H1 (cell line): ENCODE data around the gene RWDD3. TPM values are rescaled to one million over a fixed set of nuclear protein-coding genes. Genes with fewer than 3 reads are reported as not detected.

Source experiments
- CTCF ChIA-PET: fragments of 300-600 bp; sonication (Branson Sonifier 250); formaldehyde crosslinking; loops from one replicate; lab custom pipeline; 2021; ENCODE audit not compliant: partially characterized antibody; lab: Charles Lee
- POLR2A ChIA-PET: fragments of 300-600 bp; sonication (Branson Sonifier 250); formaldehyde crosslinking; loops from one replicate; lab custom pipeline; 2021; ENCODE audit warnings: inconsistent platforms; ENCODE audit not compliant: partially characterized antibody; lab: Charles Lee
- DNase-seq, 2 experiments: peaks; one replicate each; pipeline versions ENCODE4 v3.0.0 to v3.0.0-alpha.2; 2010 to 2022; ENCODE audit warnings: low spot score in 2 of 2, low read depth in 1 of 2, mixed read lengths in 1 of 2
- FAIRE-seq: peaks from 2 replicates; lab custom pipeline; 2011; peaks lifted over from hg19 to GRCh38; lab: Jason Lieb, UNC
- H2AFZ ChIP-seq: 2 replicates; pipeline ENCODE4 v1.8.1; 2012; ENCODE audit warnings: low read length, inconsistent platforms
- H2AK5ac ChIP-seq: 2 replicates; pipeline ENCODE4 v1.6.1; 2013; ENCODE audit warnings: low read depth, low read length
- H2BK120ac ChIP-seq: replicated peaks from 2 replicates; pipeline ENCODE3; 2013; ENCODE audit warnings: low read depth, low read length, inconsistent platforms
- H2BK12ac ChIP-seq: 2 replicates; pipeline ENCODE4 v1.6.1; 2013; ENCODE audit warnings: low read depth, low read length
- H2BK15ac ChIP-seq: 2 replicates; pipeline ENCODE4 v1.6.1; 2013; ENCODE audit warnings: low read length
- H2BK20ac ChIP-seq: 2 replicates; pipeline ENCODE4 v1.6.1; 2013; ENCODE audit warnings: low read length
- H2BK5ac ChIP-seq: 2 replicates; pipeline ENCODE4 v1.6.1; 2013; ENCODE audit warnings: low read depth, low read length
- H3K14ac ChIP-seq: 2 replicates; pipeline ENCODE4 v1.6.1; 2013; ENCODE audit warnings: inconsistent platforms; ENCODE audit not compliant: insufficient read length
- H3K18ac ChIP-seq: 2 replicates; pipeline ENCODE4 v1.6.1; 2013; ENCODE audit warnings: low read length; ENCODE audit errors: extremely low read depth
- H3K23ac ChIP-seq: 2 replicates; pipeline ENCODE4 v1.6.1; 2013; ENCODE audit warnings: inconsistent platforms; ENCODE audit not compliant: insufficient read length
- H3K23me2 ChIP-seq: 2 replicates; pipeline ENCODE4 v1.6.1; 2013; ENCODE audit warnings: low read depth, low read length
- H3K27ac ChIP-seq: 2 replicates; pipeline ENCODE4 v1.6.1; 2011; ENCODE audit warnings: low read depth, low read length, inconsistent platforms
- H3K27me3 ChIP-seq, 4 experiments: replicated peaks in 1 of 4; 1 replicate in 1 of 4; 2 replicates in 3 of 4; pipeline versions ENCODE4 v1.6.1 to v1.8.1; 2011 to 2013; ENCODE audit warnings: low read length in 3 of 4, mild to moderate bottlenecking in 3 of 4, inconsistent platforms in 2 of 4, mixed read lengths in 2 of 4, moderate library complexity in 1 of 4; ENCODE audit not compliant: control insufficient read depth in 3 of 4, insufficient read depth in 3 of 4; ENCODE audit errors: extremely low read depth in 1 of 4
- H3K36me3 ChIP-seq, 4 experiments: 2 replicates each; pipeline versions ENCODE4 v1.6.1 to v1.8.1; 2011 to 2013; ENCODE audit warnings: mild to moderate bottlenecking in 4 of 4, low read length in 3 of 4, moderate library complexity in 2 of 4, control low read depth in 1 of 4, inconsistent platforms in 1 of 4; ENCODE audit not compliant: insufficient read depth in 4 of 4, control insufficient read depth in 2 of 4
- H3K4ac ChIP-seq: replicated peaks from 2 replicates; pipeline ENCODE3; 2013; ENCODE audit warnings: low read length, low read depth, mixed read lengths, inconsistent platforms; ENCODE audit not compliant: insufficient read length
- H3K4me1 ChIP-seq, 4 experiments: replicated peaks in 1 of 4; 1 replicate in 1 of 4; 2 replicates in 3 of 4; pipeline versions ENCODE4 v1.6.1 to v1.8.1; 2011 to 2013; ENCODE audit warnings: low read length in 3 of 4, inconsistent platforms in 2 of 4, mixed read lengths in 1 of 4; ENCODE audit not compliant: insufficient read depth in 4 of 4, control insufficient read depth in 3 of 4
- H3K4me2 ChIP-seq, 2 experiments: 2 replicates each; pipeline versions ENCODE4 v1.6.1 to v1.8.1; 2011 to 2013; ENCODE audit warnings: low read depth in 2 of 2, low read length in 2 of 2, control low read depth in 1 of 2, inconsistent platforms in 1 of 2, mild to moderate bottlenecking in 1 of 2; ENCODE audit not compliant: insufficient read depth in 1 of 2
- H3K4me3 ChIP-seq, 4 experiments: fragments of 200-600, 300-600 bp in 1 of 4; sonication (generic), shearing (Covaris generic), sonication (Bioruptor Twin) in 1 of 4; 2 replicates each; pipeline versions ENCODE4 v1.5.1 to v1.8.1; 2011 to 2016; ENCODE audit warnings: low read length in 4 of 4, low read depth in 3 of 4, control low read depth in 2 of 4, inconsistent platforms in 2 of 4, mild to moderate bottlenecking in 2 of 4, mixed read lengths in 1 of 4, moderate library complexity in 1 of 4; ENCODE audit not compliant: insufficient read depth in 2 of 4; ENCODE audit errors: extremely low read depth in 1 of 4
- H3K56ac ChIP-seq: replicated peaks from 2 replicates; pipeline ENCODE3; 2013; ENCODE audit warnings: low read depth, mild to moderate bottlenecking, mixed read lengths, low read length, inconsistent platforms; ENCODE audit not compliant: insufficient read length
- H3K79me1 ChIP-seq: 2 replicates; pipeline ENCODE4 v1.6.1; 2013; ENCODE audit warnings: low read depth, low read length, control low read depth
- H3K79me2 ChIP-seq, 2 experiments: 2 replicates each; pipeline versions ENCODE4 v1.6.1 to v1.8.1; 2012 to 2013; ENCODE audit warnings: low read length in 2 of 2, mild to moderate bottlenecking in 2 of 2, inconsistent platforms in 1 of 2; ENCODE audit not compliant: insufficient read depth in 2 of 2, control insufficient read depth in 1 of 2
- H3K9ac ChIP-seq, 4 experiments: replicated peaks in 1 of 4; 1 replicate in 1 of 4; 2 replicates in 3 of 4; pipeline versions ENCODE4 v1.6.1 to v1.8.1; 2011 to 2013; ENCODE audit warnings: low read depth in 3 of 4, low read length in 3 of 4, control low read depth in 2 of 4, mild to moderate bottlenecking in 2 of 4, moderate library complexity in 2 of 4, inconsistent platforms in 1 of 4; ENCODE audit errors: extremely low read depth in 1 of 4
- H3K9me3 ChIP-seq, 2 experiments: 2 replicates each; pipeline versions ENCODE4 v1.6.1 to v1.8.1; 2012 to 2013; ENCODE audit warnings: mild to moderate bottlenecking in 2 of 2, moderate library complexity in 2 of 2, control low read depth in 1 of 2, inconsistent platforms in 1 of 2, low read depth in 1 of 2, low read length in 1 of 2, mixed read lengths in 1 of 2; ENCODE audit not compliant: insufficient read depth in 2 of 2
- H4K20me1 ChIP-seq, 2 experiments: replicated peaks in 1 of 2; 2 replicates each; pipeline versions ENCODE3 to v1.8.1; 2011 to 2013; ENCODE audit warnings: inconsistent platforms in 2 of 2, low read length in 2 of 2, mild to moderate bottlenecking in 1 of 2; ENCODE audit not compliant: insufficient read depth in 2 of 2, control insufficient read depth in 1 of 2
- H4K5ac ChIP-seq: 2 replicates; pipeline ENCODE4 v1.6.1; 2013; ENCODE audit warnings: low read length, low read depth, mixed read lengths, inconsistent platforms; ENCODE audit not compliant: insufficient read length
- H4K8ac ChIP-seq: 2 replicates; pipeline ENCODE4 v1.8.0; 2013; ENCODE audit warnings: mild to moderate bottlenecking, moderate library complexity, low read length, inconsistent platforms; ENCODE audit not compliant: insufficient read depth; ENCODE audit errors: extremely low read depth
- H4K91ac ChIP-seq: replicated peaks from 2 replicates; pipeline ENCODE3; 2013; ENCODE audit warnings: low read length, mixed read lengths, inconsistent platforms; ENCODE audit not compliant: insufficient read length
- CBX5 ChIP-seq: fragments of 300-800, 300-1000 bp; sonication (generic); IDR thresholded peaks from 2 replicates; pipeline ENCODE4 v1.7.1; 2016; ENCODE audit warnings: antibody characterized with exemption, low read length, low read depth
- CTBP2 ChIP-seq: IDR thresholded peaks from 2 replicates; pipeline ENCODE4 v1.7.0; 2011; ENCODE audit warnings: borderline replicate concordance, mild to moderate bottlenecking, moderate library complexity, mixed read lengths, low read length; ENCODE audit not compliant: insufficient read depth, insufficient read length
- E2F6 ChIP-seq: IDR thresholded peaks from 2 replicates; pipeline ENCODE4 v1.6.1; 2012; ENCODE audit warnings: inconsistent platforms
- GTF2F1 ChIP-seq: IDR thresholded peaks from 2 replicates; pipeline ENCODE4 v1.6.1; 2012; ENCODE audit warnings: low read depth, low read length, improper control_type of control experiment, borderline replicate concordance
- JUN ChIP-seq: IDR thresholded peaks from 2 replicates; pipeline ENCODE4 v1.6.1; 2011; ENCODE audit warnings: low read depth, mild to moderate bottlenecking, improper control_type of control experiment, low read length
- PHF8 ChIP-seq: fragments of 200-600 bp; sonication (generic); conservative IDR thresholded peaks from 2 replicates; pipeline ENCODE4 v1.7.1; 2012; ENCODE audit warnings: low read depth, mild to moderate bottlenecking, inconsistent platforms, low read length, moderate library complexity
- POLR2AphosphoS5 ChIP-seq: IDR thresholded peaks from 2 replicates; pipeline ENCODE4 v1.6.1; 2011; ENCODE audit warnings: low read depth, low read length
- RBBP5 ChIP-seq: IDR thresholded peaks from 2 replicates; pipeline ENCODE4 v1.7.1; 2012; ENCODE audit warnings: low read depth, mild to moderate bottlenecking, inconsistent platforms, low read length, moderate library complexity, borderline replicate concordance
- SIRT6 ChIP-seq: IDR thresholded peaks from one replicate; pipeline ENCODE4 v1.7.1; 2012; ENCODE audit warnings: low read length, inconsistent platforms
- SIX5 ChIP-seq: IDR thresholded peaks from 2 replicates; pipeline ENCODE4 v1.6.1; 2011; ENCODE audit warnings: mild to moderate bottlenecking, low read depth, low read length
- YY1 ChIP-seq: IDR thresholded peaks from 2 replicates; pipeline ENCODE4 v1.6.1; 2011; ENCODE audit warnings: low read depth, mild to moderate bottlenecking, low read length
- WGBS, 2 experiments: shearing (Covaris generic) in 1 of 2; methylation state at CpG; one replicate each; pipeline versions ENCODE4 v1.1.6 to v1.1.7; 2013 to 2015; ENCODE audit warnings: low lambda C conversion rate in 2 of 2, mixed read lengths in 2 of 2, inconsistent platforms in 1 of 2, low coverage in 1 of 2, missing lambda C conversion rate in 1 of 2; ENCODE audit not compliant: insufficient replicate concordance in 2 of 2, insufficient coverage in 1 of 2, insufficient read length in 1 of 2; ENCODE audit errors: extremely low coverage in 1 of 2, missing lambda C conversion rate in 1 of 2; 5-methylcytosine and 5-hydroxymethylcytosine counted together
- polyA plus RNA-seq, 7 experiments: library from polyadenylated mRNA; depleted of rRNA in 3 of 7; stranded (reverse) in 5 of 7; unstranded in 2 of 7; fragments of >200 nt in 5 of 7; fragments of 200-250 nt in 2 of 7; gene quantifications; 1 replicate in 5 of 7; 2 replicates in 1 of 7; 4 replicates in 1 of 7; pipeline versions ENCODE4 v1.2.1 to v1.2.3, GENCODE V29; 2011 to 2013; ENCODE audit warnings: missing spikeins in 2 of 7, mixed read lengths in 2 of 7
- total RNA-seq: library from RNA; stranded (reverse); fragmentation: NEBNext Ultra II Directional; extraction: Animal tissue kit (Norgen Biotek cat#: 25700); gene quantifications from 2 replicates; pipeline ENCODE4 v1.2.1, GENCODE V29; 2021

RWDD3 gene
- total and polyA plus RNA-seq, 2 of the 8 experiments (the other 6 are each of a cell fraction or from before 2014, with no cell fraction given), result 7.9 to 14.5 TPM

GRCh38 chr1:95230256-95230655, 3.8 kb upstream of the RWDD3 start:
- Histone ChIP-seq H2BK5ac (no peak overlapping the region), H4K5ac (no peak overlapping the region), H3K79me1 (no peaks in the 10 kb centered on the region), H3K79me2 (no peaks in the 10 kb centered on the region), H3K9me3 (no peaks in the 10 kb centered on the region), H2BK15ac (no peak overlapping the region), H2BK20ac (no peak overlapping the region), H3K56ac (no peak overlapping the region), H3K23me2 (peaks cover 7% of the 10 kb centered on the region; the same call in 1 of the 2 replicates), H4K8ac (no peak overlapping the region), H2AFZ (no peak overlapping the region), H3K4me1 (peaks cover 0 to 4% (median 1%) of the 10 kb centered on the region in 4 experiments; a peak in 4 of 7 replicates), H2BK120ac (no peak overlapping the region), H3K9ac (no peak overlapping the region), H4K20me1 (no peaks in the 10 kb centered on the region), H3K14ac (no peak overlapping the region), H4K91ac (no peak overlapping the region), H2BK12ac (no peak overlapping the region), H3K18ac (no peak overlapping the region), H3K4ac (no peak overlapping the region), H3K4me3 (no peak overlapping the region), H3K27me3 (peaks cover 0 to 3% (median 0%) of the 10 kb centered on the region in 4 experiments; a peak in 2 of 7 replicates), H3K36me3 (no peaks in the 10 kb centered on the region), H3K4me2 (no peak overlapping the region), H3K23ac (no peak overlapping the region), H2AK5ac (no peak overlapping the region), H3K27ac (no peak overlapping the region)
- no peak for DNase-seq
- CTCF ChIA-PET, result interaction anchor here (0.6 to 1.0 kb wide), 3 partner anchors 10 to 187 kb away, joined by 3 read pairs; no protein-coding TSS in a partner anchor
- FAIRE-seq, result no peak
- WGBS, 2 experiments, result 87% methylated on average over 2 of the region's 2 CpGs; no CpG with 5 or more reads in 1 of the 2 experiments
- POLR2A ChIA-PET, result no interaction called here
- TF ChIP-seq GTF2F1, result no peak
- TF ChIP-seq JUN, result no peak
- no peak for TF ChIP-seq E2F6
- no peak for TF ChIP-seq SIRT6
- TF ChIP-seq PHF8, result no peak
- no peak for TF ChIP-seq POLR2AphosphoS5
- TF ChIP-seq SIX5, result no peak
- no peak for TF ChIP-seq RBBP5
- TF ChIP-seq CTBP2, result no peak
- TF ChIP-seq YY1, result no peak
- TF ChIP-seq CBX5, result no peak
